Upper lobe of right lung (tissue), 1 donor: ENCODE measurements around the gene SLC27A4. TPM values are rescaled to one million over a fixed set of nuclear protein-coding genes. Genes with fewer than 3 reads are reported as not detected.

Experiments
- ATAC-seq: fragments of 200-7000 bp; cut with Tn5 transposase; one replicate; pipeline ENCODE4 v1.9.1; 2020; ENCODE audit warnings: mild to moderate bottlenecking, moderate library complexity
- DNase-seq: peaks from one replicate; pipeline ENCODE4 v3.0.0-alpha.2; 2020
- H3K27ac ChIP-seq: fragments of 200-600 bp; one replicate; pipeline ENCODE4 v1.8.0; 2022
- H3K27me3 ChIP-seq: fragments of 200-600 bp; one replicate; pipeline ENCODE4 v1.8.0; 2022; ENCODE audit warnings: mild to moderate bottlenecking
- H3K36me3 ChIP-seq: fragments of 200-600 bp; one replicate; pipeline ENCODE4 v1.8.0; 2022
- H3K4me1 ChIP-seq: fragments of 200-600 bp; one replicate; pipeline ENCODE4 v1.8.0; 2022
- H3K4me3 ChIP-seq: fragments of 200-600 bp; one replicate; pipeline ENCODE4 v1.8.0; 2022; ENCODE audit warnings: mild to moderate bottlenecking
- H3K9me3 ChIP-seq: fragments of 200-600 bp; one replicate; pipeline ENCODE4 v1.8.0; 2022
- CTCF ChIP-seq: fragments of 200-600 bp; IDR thresholded peaks from one replicate; pipeline ENCODE4 v1.8.0; 2022; ENCODE audit warnings: antibody characterized with exemption
- intact Hi-C: fragments of 100-400 bp; cut with DNase I; formaldehyde crosslinking; loops from one replicate; pipeline ENCODE4 v1.11.0; 2022
- total RNA-seq: library from RNA; stranded (reverse); fragmentation: NEBNext Ultra II Directional; extraction: Animal tissue kit (Norgen Biotek cat#: 25700); gene quantifications from one replicate; pipeline ENCODE4 v1.2.1, GENCODE V29; 2021
- donor health status: DM: no; HTN: yes; CAD: no; lungs with severe emphysema.

The SLC27A4 gene
- total RNA-seq, 1 donor from 2014 or later, result 21.4 TPM

DNA sequence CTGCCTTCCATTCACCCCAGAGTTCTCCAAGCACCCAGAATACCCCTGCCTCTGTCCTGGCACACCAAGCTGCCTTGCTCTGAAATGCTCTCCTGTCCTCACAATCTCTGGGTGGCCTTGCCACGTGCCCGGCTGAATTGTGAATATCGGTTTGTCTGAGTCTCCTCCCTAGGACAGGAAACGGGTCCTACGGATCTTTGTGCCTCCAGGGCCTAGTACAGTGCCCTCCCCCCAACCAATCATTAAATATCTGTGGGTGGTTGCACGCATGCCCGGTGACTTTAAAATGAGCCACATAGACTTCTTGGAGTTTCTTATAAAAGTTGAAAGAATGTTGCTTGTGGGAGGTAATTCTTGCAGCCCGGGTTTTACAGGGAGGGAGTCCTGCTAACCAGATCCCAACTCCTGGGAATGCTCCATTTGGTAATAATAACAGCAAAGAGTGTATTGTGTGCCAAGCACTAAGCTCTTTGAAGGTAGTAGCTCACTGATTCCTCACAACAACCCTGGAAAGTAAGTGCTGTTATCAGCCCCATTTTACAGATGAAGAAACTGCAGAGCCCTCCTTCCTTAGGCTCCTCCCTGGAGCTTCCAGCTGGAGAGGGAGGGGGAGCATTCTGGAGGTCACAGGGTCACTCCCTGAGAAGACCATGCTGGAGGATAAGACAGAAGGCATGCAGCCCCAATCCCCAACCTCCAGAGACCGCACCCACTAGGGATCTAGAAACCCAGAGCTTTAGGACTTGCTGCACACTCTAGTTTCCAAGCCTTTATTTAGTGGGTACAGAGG, 54.2 kb downstream of the SLC27A4 start:
- intact Hi-C loops, result no loop called here
- no peaks in the 10 kb centered on the region for H3K9me3 ChIP-seq
- H3K27ac ChIP-seq, result no peak overlapping the region
- TF ChIP-seq CTCF, result no peak
- H3K4me1 ChIP-seq, result peaks cover 4% of the 10 kb centered on the region
- ATAC-seq (no peak), DNase-seq (no peak)
- H3K27me3 ChIP-seq, result no peaks in the 10 kb centered on the region
- H3K4me3 ChIP-seq, result no peak overlapping the region
- peaks cover 10% of the 10 kb centered on the region for H3K36me3 ChIP-seq

GRCh38 chr9:128396970-128397613, 56.8 kb downstream of the SLC27A4 start:
- peak overlapping the region; percentile 24 for H3K27ac ChIP-seq
- peaks cover 4% of the 10 kb centered on the region for H3K4me1 ChIP-seq
- no peaks in the 10 kb centered on the region for H3K9me3 ChIP-seq
- no peaks in the 10 kb centered on the region for H3K36me3 ChIP-seq
- no peaks in the 10 kb centered on the region for H3K27me3 ChIP-seq
- intact Hi-C loops, result no loop called here
- H3K4me3 ChIP-seq, result no peak overlapping the region
- peak; percentile 72 for ATAC-seq
- no peak for DNase-seq
- no peak for TF ChIP-seq CTCF

DNA sequence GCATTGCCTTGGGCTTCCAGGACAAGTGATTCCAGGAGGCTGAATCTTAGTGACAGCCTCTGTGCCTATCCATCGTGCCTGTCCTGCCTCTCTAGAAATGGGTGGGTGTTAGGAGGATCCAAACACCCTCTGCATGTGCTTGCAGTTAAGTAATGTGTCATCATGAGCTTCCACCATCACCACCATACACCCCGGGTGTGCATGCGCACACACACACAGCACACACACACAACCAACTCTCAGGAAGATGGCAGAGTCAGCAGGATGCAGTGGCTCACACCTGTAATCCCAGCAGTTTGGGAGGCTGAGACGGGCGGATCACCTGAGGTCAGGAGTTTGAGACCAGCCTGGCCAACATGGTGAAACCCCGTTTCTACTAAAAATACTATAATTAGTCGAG, 57.5 kb downstream of the SLC27A4 start:
- TF ChIP-seq CTCF, result no peak
- H3K36me3 ChIP-seq, result no peaks in the 10 kb centered on the region
- peak overlapping the region; percentile 24 for H3K27ac ChIP-seq
- no peaks in the 10 kb centered on the region for H3K9me3 ChIP-seq
- intact Hi-C loops, result no loop called here
- H3K4me3 ChIP-seq, result no peak overlapping the region
- no peaks in the 10 kb centered on the region for H3K27me3 ChIP-seq
- no peak for ATAC-seq
- H3K4me1 ChIP-seq, result peaks cover 4% of the 10 kb centered on the region
- DNase-seq, result no peak

DNA sequence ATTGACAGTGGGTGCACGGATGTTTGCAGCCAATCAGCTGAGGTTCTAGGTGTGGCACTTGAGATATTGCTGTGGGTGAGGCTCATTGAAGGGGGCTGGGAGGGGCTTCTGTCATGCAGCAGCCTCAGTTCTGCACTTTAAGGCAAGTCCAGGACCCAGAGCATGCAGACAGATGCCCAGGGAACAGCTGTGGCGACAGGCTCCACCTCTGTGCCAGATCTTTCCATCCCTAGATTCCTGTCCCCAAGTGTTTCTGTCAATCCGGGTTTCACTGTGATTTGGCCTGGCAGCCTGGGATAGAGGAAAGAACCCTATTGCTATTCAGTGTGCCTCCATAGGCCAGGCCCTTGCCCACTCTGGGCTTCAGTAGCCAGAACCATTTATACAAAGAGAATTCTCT, 59.5 kb downstream of the SLC27A4 start:
- Histone ChIP-seq H3K27ac (no peak overlapping the region), H3K27me3 (no peaks in the 10 kb centered on the region), H3K4me3 (no peak overlapping the region), H3K36me3 (no peaks in the 10 kb centered on the region), H3K9me3 (no peaks in the 10 kb centered on the region), H3K4me1 (peaks cover 4% of the 10 kb centered on the region)
- ATAC-seq (no peak), DNase-seq (no peak)
- intact Hi-C loops, result no loop called here
- TF ChIP-seq CTCF, result no peak

DNA sequence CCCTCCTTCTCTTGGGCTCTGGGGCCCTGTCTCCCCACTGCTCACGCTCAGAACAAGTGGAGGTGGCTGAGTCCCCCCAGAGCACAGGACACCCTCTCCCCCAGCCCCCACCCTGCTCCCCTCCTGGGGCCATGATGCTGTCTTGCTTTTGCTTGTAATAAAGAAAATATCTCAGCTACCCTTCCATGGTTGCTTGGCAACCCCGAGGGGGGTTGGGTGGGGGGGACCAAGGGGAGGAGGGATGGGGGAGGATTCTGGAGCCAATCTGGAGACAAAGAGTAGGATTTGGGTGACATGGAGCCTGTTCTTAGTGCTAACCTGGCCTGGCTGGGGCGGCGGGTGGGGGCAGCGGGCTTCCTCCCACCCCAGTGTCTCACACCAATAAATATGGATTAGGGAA, 64.2 kb downstream of the SLC27A4 start:
- H3K4me1 ChIP-seq, result no peaks in the 10 kb centered on the region
- no peak overlapping the region for H3K4me3 ChIP-seq
- intact Hi-C loops, result no loop called here
- no peak for TF ChIP-seq CTCF
- H3K27me3 ChIP-seq, result no peaks in the 10 kb centered on the region
- ATAC-seq (no peak), DNase-seq (no peak)
- H3K27ac ChIP-seq, result no peak overlapping the region
- H3K9me3 ChIP-seq, result no peaks in the 10 kb centered on the region
- no peaks in the 10 kb centered on the region for H3K36me3 ChIP-seq
